ENCODE results near the gene CT45A1.

DNA sequence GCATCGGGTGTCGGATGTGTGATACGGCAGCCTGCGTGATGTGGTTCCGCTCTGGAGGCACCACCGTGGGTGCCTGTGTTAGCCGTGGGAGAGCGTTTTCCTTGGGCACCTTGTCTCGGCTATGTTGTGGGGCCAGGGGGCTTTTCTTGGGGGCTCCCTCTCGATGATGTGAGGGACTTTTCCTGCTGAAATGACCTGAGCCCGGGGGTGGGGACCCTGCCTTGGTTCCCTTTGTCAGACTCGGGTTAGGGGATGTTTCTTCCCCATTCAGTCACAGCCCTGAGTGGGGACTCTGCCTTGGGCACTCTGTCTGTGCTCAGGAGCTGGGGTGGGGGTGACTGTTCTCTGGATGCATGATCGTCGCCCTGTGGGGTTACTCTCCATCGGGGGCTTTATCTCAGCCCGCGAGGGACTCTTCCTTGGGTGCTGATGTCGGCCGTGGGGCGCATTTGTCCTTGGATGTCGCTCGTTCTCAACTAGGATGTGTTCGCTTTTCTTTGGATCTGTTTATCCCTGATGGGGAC lies 27.8 kb downstream of the CT45A1 start:
- TF ChIP-seq ZNF274 (IDR thresholded peaks at IDR 0.05; ENCODE audit: low read depth, low read length) = no peak
- TF ChIP-seq YY1 (IDR thresholded peaks at IDR 0.05; ENCODE audit: insufficient read depth, insufficient read length) = no peak
- no peak for TF ChIP-seq SUZ12 (IDR thresholded peaks at IDR 0.05; ENCODE audit: extremely low read depth, insufficient read depth, insufficient read length)
